Left colon (tissue), 2 donors: ENCODE measurements around the gene ADAMTS2. TPM values are rescaled to one million over a fixed set of nuclear protein-coding genes. Genes with fewer than 3 reads are reported as not detected.

ENCODE experiments used
- ATAC-seq: fragments of 200-7000 bp; cut with Tn5 transposase; one replicate; pipeline ENCODE4 v1.9.1; 2020; ENCODE audit warnings: mild to moderate bottlenecking, moderate library complexity
- DNase-seq, 2 donors: peaks; one replicate each; pipeline ENCODE4 v3.0.0-alpha.2; 2020
- intact Hi-C, 2 donors: fragments of 100-400 bp; cut with DNase I in 1 of 2; cut with micrococcal nuclease in 1 of 2; formaldehyde crosslinking; loops; one replicate each; pipeline versions ENCODE4 v1.11.2 to v1.14.0; 2022; cut with DNase I, micrococcal nuclease
- total RNA-seq, 2 donors: library from RNA; stranded (reverse); fragmentation: NEBNext Ultra II Directional; extraction: Animal tissue kit (Norgen Biotek cat#: 25700); gene quantifications; one replicate each; pipeline ENCODE4 v1.2.1, GENCODE V29; 2021
- donor health status: DM: no; HTN: no; CAD: no.
- donor health status: DM: yes; HTN: yes; CAD: no.

The ADAMTS2 gene
- total RNA-seq, 2 donors from 2014 or later = 2.6 to 4.4 TPM

DNA sequence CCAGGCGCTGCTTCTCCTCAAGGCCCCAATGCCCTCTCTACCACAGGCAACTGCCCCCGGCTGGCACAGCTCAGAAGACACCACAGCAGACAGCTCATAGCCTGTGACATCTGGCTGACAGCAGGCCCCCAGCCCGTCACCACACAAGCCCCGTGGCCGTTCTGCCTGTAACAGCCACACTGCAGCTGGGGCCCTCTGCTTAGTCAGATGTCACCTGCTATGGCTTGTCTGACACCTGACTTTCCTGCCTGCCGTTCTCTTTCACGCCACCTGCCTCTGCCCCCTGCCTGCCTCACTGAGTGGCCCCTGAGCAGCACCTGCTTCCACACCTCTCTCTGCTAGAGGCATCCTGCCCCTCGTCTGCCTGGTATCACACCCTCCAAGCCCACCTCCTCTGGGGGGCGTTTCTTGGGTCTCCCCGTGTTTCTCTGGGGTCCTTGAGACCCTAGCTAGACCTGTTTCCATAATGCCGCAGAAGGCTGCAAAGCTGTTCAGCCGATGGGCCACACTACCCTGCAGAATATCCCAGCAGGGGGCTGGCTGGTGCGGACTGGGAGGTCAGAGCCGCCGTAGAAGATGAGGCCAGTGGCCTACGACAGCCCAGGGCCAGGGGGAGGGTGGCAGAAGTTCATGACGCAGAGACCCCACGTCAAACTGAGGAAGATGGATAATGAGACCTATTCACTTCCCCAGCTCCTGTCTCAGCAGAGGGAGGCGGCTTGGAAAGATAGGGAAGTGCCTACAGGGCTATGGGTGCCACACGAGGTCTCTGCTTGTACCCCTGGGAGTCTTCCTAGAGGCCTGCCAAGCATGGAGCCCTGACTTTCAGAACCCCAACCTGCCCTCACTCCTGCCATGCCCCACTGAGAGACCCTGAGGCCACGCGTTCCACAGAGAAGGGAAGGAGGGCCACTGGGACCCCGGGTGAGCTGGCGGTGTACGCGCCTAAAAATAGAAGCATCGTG, 190.0 kb downstream of the ADAMTS2 start:
- ATAC-seq (no peak), DNase-seq (no peak)
- intact Hi-C loops = no loop called here

DNA sequence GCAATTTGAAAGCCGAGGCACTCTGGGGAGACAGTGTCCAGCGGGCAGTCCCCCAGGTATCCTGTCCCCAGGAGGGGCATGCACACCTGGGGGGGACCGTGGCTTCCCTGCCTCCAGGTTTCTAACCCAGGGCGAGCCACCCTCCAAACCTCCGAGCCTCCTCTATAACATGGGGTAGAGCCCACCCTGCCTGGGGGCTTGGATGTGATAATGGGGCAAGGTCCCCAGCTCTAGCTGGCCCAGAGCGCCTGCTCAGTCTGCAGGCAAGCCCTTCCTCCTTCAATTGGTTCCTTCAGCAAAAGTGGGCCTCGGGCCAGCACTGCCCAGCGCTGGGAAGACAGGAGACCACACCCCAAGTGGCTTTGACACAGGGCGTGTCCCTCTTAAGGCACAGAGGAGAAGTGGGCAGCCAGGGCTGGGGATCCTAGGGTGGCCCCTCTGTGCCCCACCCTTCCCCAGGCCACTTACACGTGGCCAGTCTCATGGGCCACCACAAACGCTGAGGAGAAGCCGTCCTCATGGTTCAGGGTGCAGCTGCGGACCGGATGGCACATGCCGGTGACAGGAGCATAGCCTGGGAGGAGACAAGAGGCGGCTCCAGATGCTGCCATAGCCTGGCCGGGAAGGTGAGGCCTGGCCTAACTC, 190.8 kb downstream of the ADAMTS2 start:
- intact Hi-C loops = no loop called here
- DNase-seq (no peak), ATAC-seq (no peak)

DNA sequence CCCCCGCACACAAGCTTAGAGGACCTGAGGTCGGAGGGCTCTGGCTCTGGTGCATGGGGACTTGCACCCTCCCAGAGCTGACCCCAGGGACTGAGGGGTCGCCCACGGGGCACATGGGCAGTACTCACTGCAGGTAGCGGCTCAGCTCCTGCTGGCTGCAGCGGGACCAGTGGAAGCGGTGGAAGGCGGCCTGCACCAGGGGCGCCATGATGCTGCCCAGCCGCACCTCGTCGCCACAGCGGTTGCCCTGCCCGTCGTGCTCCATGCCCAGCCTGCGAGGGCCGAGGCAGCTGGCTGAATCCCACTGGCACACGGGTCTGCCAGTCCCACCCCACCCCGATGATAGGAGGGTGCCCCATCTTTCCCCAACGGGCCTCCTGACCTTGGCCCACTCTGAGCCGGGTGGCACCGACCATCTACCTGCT, 191.3 kb downstream of the ADAMTS2 start:
- intact Hi-C loops = no loop called here
- DNase-seq = no peak

DNA sequence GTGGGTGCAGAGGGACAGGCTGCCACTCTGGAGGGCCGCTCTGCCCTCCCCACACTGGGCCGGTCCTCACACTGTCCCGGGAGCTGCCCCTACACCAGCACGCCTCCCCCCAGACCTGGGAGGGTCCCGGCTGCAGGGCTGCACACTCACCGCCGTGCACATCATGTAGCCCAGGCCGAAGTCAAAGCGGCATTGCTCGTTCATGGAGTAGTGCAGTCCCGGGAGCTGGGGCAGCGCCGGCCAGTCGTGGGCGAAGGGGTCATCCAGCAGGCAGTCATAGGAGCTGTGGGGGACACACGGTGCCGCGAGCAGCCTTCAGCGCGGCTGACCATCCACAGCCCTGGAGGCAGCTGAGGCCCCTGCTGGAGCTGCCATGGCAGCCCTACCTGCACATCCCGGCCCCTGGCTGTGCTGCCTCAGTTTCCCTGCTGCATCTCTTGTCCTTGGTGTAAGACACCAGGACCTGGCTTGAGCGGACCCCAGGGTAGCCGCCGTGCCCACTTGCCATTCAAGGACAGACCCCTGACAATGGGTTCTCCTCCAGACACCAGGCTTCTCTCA, 191.8 kb downstream of the ADAMTS2 start:
- no peak for DNase-seq
- ATAC-seq = no peak

More for the DNA sequence above, 191.3 kb downstream of the ADAMTS2 start:
- ATAC-seq = no peak

DNA sequence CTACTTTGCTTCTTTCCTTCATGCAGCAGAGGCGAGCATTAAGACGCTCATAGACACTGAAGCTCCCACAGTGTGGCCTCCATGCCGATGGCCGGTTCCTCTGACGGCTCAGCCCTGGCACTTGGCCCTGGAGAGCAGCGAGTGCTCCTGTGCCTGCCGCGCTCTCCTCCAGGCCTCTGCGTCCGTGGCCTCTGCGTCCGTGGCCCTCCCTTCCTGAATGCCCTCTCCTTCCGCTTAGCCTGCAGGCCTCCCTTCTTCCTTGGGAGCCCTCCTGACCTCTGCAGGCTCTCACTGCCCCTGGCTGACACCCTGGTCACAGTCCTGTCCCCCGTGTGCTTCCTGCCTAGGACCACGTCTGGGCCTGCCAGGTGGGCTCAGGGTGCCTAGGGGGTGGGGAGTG, 192.3 kb downstream of the ADAMTS2 start:
- intact Hi-C loops = no loop called here
- DNase-seq (no peak), ATAC-seq (no peak)

More for the DNA sequence above, 191.8 kb downstream of the ADAMTS2 start:
- intact Hi-C loops = no loop called here

DNA sequence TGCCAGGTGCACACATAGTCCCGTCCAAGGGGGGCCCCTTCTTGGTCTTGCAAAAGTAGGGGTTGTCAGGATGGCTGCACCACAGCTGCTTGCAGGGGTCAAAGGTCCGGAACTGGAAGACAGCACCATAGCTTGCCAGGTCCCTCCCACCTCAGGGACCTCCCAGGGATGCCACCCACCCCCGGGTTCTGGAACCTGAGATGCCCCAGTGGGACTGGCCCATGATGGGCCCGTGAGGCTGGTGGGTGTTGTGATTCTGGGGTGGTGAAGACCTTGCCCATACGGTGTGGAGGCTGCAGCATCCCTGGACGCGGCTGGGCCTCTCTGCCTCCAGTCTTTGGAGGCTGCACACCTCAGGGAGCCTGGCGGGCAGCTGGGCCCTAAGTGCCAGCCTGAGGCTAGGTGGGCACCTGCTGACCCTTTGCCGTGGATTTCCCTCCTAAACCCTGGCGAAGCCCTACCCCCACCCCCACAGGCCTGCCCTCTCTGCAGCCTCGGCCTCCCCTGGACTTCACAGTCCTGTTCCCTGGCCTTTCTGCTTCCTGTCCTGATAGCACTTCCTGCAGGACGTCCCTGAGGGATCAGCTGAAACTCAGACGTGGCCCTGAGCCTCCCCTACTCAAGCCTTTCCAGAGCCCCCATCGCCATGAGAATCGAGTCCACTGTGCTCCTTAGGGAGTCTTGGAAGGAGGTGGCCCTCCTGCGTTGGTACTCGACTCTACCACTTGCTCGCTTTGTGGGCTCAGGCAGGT, 192.9 kb downstream of the ADAMTS2 start:
- DNase-seq = no peak
- intact Hi-C loops = no loop called here
- ATAC-seq = no peak

DNA sequence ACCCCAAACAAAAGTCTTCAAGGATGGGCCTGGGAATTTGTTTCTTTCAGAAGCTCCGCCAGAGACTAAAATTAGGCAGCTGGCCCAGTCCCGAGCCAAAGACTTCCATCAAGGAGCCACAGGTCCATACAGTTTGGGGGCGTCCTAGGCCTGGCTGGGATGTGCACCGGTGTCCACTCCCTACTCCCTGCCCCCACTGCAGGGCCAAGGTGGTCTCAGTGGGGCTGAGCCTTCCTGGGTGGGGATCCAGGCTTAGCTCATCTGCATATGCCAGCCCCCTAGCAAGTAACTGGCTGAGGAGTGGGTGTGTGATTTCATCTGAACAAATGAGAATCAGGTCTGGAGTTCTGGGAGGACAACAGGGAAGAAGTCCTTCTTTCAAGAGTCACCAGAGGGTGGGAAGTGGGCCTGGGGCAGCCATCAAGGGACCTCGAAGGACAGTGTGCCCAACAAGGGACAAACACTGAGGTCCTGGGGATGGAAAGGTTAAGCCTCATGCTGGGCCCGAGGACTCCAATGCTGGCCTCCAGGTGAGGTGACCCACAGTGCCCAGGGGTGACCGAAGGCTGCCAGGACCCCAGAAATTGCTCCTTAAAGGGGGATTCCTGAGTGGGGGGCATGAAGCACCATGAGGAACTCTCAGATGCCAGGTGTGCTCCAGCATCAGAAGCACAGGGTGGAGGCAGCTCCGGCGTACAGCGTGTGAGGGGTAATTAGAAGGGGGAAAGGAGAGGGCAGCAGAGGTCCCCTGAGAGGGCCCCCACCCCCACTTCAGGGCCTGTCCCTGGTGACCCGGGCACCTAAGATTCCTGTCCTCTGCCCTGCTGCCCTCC, 193.8 kb downstream of the ADAMTS2 start:
- no peak for ATAC-seq
- intact Hi-C loops = no loop called here
- no peak for DNase-seq

DNA sequence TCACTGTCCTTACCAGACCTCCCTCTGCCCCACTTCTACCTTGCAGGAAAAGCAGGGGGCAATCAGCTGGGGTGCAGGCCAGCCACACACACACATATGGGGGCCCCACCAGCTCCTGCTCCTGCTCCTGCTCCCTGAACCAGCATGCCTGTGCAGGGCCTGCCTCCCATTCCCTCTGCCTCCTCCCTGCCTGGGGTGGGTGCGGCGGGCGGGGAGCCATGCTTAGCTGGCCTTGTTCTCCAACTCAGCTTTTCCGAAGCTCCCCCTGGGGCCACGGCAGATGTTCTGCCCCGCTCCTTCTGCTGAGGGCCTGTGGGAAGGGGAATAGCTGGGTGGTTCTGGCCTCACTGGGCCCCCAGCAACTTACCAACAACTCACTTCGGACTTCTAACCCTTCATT, 195.2 kb downstream of the ADAMTS2 start:
- DNase-seq (peak in 1 of 2 donors; percentile 6), ATAC-seq (no peak)
- intact Hi-C loops = no loop called here

DNA sequence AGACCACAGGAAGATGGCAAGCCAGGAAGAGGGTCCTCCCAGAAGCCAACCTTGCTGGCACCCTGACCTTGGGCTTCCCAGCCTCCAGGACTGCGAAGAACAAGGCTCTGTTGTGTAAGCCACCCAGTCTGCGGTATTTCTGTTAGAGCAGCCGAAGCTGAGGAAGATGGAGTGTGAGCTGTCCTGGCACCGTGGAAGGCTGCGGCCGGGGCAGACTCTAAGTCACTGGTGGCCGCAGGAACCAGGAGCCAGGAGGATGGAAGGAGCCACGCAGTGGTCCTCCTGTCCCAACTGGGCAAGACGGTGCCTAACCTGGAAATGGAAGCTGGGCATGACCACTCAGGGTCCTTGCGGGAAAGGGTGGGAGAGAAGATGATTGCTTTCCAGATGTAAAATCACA, 196.0 kb downstream of the ADAMTS2 start:
- intact Hi-C loops = no loop called here
- DNase-seq (no peak), ATAC-seq (no peak)

DNA sequence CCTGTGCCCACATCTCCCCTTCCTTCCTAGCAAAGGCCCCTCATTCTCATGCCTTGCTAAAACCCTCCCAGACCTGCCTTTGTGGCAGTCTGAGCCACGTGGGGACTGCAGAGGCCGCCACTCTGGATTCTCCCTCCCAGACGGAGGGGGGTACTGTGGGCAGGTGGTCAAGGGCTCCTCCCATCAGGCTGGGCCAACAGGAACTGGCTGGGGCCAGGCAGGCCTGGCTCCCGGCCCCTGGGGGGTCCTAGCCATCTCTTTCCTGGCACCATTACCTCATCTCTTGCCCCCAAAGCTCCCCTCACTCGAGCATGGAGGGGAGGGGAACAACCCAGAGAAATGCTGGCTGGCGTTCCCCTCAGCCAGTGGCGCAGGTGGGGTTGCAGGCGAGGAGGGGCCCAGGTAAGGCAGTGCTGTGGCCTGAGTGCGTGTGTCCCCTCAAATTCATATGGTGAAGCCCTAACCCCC, 196.5 kb downstream of the ADAMTS2 start:
- intact Hi-C loops = no loop called here
- ATAC-seq (no peak), DNase-seq (no peak)

DNA sequence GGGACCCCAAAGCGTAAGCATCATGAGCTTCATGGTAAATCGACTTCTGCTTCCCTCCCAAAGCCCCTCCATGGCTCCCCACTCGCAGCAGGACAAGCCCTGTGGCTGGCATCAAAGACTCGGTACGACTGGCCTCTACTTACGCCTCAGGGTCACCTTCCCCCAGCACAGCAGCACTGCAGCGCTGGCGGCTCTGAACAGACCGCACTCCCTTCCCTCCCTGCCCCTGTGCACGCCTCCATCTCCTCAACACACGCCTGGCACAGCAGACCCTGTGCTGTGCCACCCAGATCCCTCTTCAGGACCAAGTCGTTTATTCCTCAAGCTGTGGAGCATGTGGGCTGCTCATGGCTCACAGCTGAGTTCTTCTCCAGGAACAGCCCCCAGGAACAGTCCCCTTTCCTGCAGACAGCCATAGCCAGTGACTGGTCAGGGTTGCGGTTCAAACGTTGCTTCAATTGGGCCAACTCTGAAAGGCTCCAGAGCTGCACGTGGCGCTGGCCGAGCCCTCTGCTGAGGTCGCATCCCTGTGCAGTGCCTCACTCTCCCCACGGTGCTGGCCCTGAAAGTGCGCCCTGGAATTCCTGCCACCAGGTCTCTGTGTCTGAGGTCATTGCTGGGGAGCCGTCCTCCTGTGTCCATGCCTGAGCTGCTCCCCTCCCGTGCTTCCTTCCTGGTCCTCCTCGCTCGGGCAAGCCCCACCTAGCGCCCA, 197.1 kb downstream of the ADAMTS2 start:
- ATAC-seq (no peak), DNase-seq (no peak)
- intact Hi-C loops = no loop called here

DNA sequence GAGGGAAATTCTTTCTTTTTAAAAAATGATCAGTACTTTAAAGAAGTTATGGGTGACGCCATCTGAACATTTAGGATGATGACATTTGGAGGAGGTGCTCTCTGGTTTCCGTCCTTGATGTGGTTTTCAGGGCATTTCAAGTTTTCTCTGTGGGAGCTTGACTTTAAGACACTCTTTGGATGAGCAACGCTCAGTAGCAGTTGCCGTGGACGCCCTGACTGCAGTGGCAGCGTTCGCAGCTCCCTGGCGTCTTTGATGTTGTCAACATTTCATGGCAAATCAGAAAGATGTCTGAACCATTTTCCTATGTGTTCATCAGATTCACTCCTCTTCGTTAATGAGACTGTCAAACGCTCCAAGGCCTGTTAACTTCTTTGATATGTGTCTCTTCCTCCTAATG, 199.0 kb downstream of the ADAMTS2 start:
- ATAC-seq = no peak
- no peak for DNase-seq
- intact Hi-C loops = no loop called here

DNA sequence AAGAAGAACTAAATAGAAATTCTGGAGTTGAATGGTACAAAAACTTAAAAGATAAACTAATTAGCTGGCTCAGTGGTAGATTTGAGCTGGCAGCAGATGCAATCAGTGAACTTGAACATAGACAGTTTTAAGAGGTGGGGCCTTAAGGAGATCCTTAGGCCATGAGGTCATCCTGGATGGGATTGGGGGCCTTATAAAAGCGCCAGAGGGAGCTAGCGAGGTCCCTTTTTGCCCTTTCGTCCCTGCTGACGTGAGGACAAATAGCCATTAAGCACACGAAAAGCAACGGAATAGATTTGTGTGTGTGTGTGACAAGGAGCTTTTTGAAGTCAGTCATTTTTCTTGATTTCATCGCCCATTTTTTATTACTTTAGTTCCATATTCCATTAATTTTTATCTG, 201.8 kb downstream of the ADAMTS2 start:
- DNase-seq (no peak), ATAC-seq (no peak)
- intact Hi-C loops = no loop called here

DNA sequence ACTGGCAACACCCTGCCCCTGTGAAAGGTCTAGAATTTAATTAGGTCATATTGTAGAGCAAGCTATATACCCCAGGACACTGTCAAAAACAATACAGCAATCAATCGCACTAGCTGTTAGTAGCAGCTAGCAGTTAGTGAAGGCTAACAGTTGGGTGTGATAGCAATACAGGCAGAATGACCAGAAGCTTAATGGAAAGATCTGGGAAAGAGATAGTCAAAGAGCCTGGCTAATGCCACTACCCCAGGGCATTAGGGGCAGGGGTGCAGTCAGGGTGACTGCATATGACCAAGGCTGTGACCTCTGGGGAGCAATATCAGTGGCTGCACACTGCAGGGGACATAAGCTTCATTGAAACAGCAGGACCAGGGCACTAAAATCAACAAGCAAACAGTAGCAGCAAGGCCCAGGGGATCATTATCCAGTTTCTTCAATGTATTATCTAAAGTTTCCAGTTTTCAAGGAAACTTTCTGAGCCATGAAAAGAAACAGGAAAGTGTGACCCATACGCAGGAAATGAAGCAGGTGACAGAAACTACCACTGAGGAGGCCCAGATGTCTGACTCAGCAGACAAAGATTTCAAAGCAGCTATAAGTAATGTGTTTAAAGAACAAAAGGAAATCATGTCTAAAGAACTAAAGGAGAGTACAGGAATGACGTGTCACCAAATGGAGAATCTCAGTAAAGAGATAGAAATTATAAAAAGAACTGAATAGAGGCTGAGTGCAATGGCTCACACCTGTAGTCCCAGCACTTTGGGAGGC, 202.6 kb downstream of the ADAMTS2 start:
- intact Hi-C loops = no loop called here
- DNase-seq (no peak), ATAC-seq (no peak)

DNA sequence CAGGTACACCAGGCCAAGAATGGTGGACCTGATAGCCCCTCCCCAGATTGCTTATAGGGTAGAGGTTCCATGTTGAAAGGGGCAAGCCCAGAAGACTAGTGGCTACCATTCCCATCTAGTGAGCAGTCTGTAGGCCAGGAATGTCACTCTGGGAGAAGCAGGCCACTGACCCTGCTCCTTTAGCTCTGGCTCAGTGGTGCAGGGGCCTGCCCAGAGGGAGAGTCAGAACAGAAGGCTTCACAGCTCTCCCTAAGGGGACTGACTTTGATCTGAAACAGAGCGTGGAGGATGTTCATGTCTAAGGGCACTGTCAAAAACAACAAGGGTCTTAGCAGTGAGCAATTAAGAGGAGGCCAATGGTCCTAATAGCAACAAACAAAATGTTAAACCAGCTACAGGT, 203.4 kb downstream of the ADAMTS2 start:
- intact Hi-C loops = no loop called here
- ATAC-seq = no peak
- DNase-seq = no peak

DNA sequence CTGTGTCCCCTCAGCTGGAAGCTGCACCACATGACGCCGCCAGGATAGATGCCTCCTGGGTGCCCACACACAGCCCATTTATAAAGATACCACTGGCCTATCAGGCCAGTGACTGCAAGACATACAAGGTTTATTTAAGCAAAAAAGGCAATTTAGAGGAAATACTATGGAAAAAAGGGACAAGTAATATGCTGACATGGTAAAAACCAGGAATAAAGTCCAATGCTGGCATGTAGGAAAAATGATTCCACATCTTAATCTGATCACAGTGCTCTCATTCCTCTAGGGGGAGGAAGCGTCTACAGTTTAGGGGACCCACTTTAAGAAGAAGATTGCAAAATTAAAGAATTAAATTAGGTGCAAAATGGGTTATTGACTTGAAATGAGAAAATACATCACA, 205.0 kb downstream of the ADAMTS2 start:
- intact Hi-C loops = no loop called here
- DNase-seq (no peak), ATAC-seq (no peak)

DNA sequence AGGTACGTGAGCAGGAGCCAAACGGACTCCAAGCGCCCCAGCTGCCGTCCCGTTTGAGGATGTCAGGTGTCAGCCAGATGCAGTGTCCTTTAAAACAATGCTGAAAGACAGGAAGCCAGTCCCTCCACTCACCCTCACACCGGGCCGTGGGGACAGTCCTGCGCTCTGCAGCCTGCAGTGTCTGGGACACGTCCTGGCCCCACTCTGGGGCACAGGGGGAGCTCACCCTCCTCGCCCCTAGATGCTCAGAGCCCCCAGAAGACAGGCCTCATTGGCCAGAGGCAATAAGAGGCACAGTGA, 205.4 kb downstream of the ADAMTS2 start:
- ATAC-seq (no peak), DNase-seq (no peak)
- intact Hi-C loops = no loop called here
